ENCODE data around the gene DDX5. TPM values are rescaled to one million over a fixed set of nuclear protein-coding genes. Genes with fewer than 3 reads are reported as not detected.
"Not testable (repeated sequence)": the region's sequence is repeated elsewhere in the genome, so short reads cannot be mapped to it uniquely, and the experiment has no call there.

The DDX5 gene
- total and polyA plus RNA-seq, 11 donors: 183 to 521 (median 332) TPM

DNA sequence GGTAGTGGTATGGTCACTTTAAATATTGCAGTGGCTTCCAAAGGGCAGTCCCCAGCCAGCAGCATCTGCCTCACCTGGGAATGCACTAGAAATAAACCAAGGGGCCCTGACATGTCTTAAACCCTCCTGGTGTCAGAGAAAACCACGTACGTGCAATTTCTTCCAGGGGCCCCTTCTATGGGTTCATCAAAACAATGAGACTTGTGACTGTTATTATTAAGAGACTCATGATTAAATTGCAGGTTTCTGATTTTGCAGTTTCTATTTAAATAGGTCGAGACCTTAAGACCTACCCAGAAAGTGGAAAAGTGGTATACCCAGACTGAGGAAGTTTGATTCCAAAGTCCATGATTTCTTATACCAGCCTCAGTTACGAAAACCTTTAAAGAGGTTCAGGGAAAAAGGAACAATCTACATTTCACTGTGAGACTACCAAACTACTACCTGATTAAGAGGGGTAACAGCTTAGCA, 8.5 kb downstream of the DDX5 start:
- Histone ChIP-seq H3K9me3 (no peaks in the 10 kb centered on the region), H3K27ac (peak overlapping the region in 11 of 12 donors; percentile 73 to 91 (median 84)), H3K36me3 (peaks cover 4 to 61% (median 61%) of the 10 kb centered on the region in 9 donors), H3K27me3 (no peaks in the 10 kb centered on the region), H3K4me3 (peak overlapping the region in 10 of 12 donors; percentile 44 to 89 (median 70)), H3K4me1 (peaks cover 5 to 88% (median 56%) of the 10 kb centered on the region in 12 donors)
- ATAC-seq (no peak), DNase-seq (no peak)
- 49 to 61% (median 51%) methylated on average over 4 of the region's 4 CpGs for WGBS, 4 donors
- TF ChIP-seq, protein P1, sequence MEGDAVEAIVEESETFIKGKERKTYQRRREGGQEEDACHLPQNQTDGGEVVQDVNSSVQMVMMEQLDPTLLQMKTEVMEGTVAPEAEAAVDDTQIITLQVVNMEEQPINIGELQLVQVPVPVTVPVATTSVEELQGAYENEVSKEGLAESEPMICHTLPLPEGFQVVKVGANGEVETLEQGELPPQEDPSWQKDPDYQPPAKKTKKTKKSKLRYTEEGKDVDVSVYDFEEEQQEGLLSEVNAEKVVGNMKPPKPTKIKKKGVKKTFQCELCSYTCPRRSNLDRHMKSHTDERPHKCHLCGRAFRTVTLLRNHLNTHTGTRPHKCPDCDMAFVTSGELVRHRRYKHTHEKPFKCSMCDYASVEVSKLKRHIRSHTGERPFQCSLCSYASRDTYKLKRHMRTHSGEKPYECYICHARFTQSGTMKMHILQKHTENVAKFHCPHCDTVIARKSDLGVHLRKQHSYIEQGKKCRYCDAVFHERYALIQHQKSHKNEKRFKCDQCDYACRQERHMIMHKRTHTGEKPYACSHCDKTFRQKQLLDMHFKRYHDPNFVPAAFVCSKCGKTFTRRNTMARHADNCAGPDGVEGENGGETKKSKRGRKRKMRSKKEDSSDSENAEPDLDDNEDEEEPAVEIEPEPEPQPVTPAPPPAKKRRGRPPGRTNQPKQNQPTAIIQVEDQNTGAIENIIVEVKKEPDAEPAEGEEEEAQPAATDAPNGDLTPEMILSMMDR (IDR thresholded peaks at IDR 0.05): no peak
- TF ChIP-seq POLR2A (IDR thresholded peaks at IDR 0.05): no peak
- intact Hi-C loops (cut with DNase I): loop anchor here in 5 of 10 donors (5.0 to 10.0 kb wide), 3 partner anchors 75 to 193 kb away; no protein-coding TSS in a partner anchor

DNA sequence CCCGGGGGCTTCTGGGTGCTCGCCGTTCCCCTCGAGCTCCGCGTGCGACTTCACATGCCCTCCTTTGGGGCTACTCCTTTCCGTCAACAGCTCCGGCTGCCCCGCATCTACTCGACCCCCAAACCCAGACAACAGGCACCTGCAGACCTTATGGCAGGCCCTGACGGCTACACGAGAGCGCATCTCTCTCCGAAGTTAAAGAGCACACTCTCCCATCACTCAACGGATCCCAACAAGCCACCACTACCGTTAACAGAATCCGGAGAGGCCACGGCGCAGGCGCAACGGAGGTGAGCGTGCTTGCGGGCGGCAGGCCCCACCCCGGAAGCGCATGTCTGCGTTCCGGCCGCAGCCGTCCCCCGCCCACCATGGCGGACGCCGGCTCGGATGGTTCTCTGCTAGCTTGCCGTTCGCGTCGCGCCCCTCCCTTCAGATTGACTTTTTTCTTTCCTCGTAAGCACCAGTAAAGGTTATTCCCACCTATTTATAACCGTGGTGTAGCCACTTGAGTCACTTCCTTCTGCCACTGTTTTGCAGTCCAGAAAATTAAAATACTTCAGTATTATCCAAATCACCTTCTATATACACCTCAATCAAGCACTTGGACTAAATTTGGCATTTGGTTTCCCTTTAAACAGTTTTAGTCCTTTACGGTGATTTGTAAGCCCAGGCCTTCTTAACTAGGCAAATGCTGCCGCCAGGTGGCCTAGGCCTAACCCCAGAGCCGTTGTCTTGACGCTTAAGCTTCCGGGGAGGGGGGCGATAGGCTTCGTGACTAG, 9.1 kb downstream of the DDX5 start, which contains the start of gene POLG2:
TSS of gene POLG2 (minus strand) at position 269 of the 779 bp plus-strand sequence. CDS start at position 183, 86 bp downstream.
- DNase-seq (peak; percentile 92 to 97 (median 95)), ATAC-seq (peak; percentile 93 to 98 (median 96))
- WGBS, 4 donors: 0 to 1% (median 1%) methylated on average over 35 to 50 of the region's 50 CpGs
- Histone ChIP-seq H3K9me3 (no peaks in the 10 kb centered on the region), H3K4me3 (peak within 1 kb of the TSS; percentile 44 to 89 (median 68)), H3K27ac (peak within 1 kb of the TSS; percentile 42 to 91 (median 83)), H3K4me1 (peaks cover 2 to 88% (median 50%) of the 10 kb centered on the region in 12 donors), H3K27me3 (no peaks in the 10 kb centered on the region), H3K36me3 (peaks cover 4 to 61% (median 61%) of the 10 kb centered on the region in 9 donors)
- peak in 1 of 2 donors; percentile 63 for TF ChIP-seq POLR2A (IDR thresholded peaks at IDR 0.05)
- TF ChIP-seq, protein P1 (IDR thresholded peaks at IDR 0.05): peak in 11 of 12 donors; percentile 12 to 54 (median 32)
- intact Hi-C loops (cut with DNase I): loop anchor here in 5 of 10 donors (5.0 to 10.0 kb wide), 3 partner anchors 75 to 192 kb away; no protein-coding TSS in a partner anchor

DNA sequence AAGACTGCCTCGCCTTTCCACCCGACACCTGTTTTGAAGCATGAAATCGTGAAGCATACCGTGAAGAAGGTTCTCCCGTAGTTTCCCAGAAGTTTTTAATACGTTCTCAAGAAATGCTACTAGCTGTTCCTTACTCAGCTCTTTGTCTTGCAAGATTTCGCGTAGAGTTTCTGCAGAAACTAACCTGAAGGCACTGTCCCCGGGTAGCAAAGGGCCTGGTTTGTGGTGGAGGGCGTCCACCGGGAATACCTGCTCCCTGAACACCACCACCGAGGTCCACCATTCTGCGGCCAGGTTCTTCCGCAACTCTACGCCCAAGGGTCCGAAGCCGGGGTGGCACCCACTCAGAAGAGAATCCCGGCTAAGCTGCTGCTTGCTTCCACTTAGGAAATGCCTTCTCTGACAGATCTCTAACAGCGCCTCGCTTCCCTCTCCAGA, 9.7 kb downstream of the DDX5 start:
- intact Hi-C loops (cut with DNase I): loop anchor here in 5 of 10 donors (5.0 to 10.0 kb wide), 3 partner anchors 74 to 192 kb away; no protein-coding TSS in a partner anchor
- H3K9me3 ChIP-seq: no peaks in the 10 kb centered on the region
- 0 to 2% (median 1%) methylated on average over 13 to 20 of the region's 20 CpGs for whole genome bisulfite sequencing, 4 donors
- ATAC-seq (no peak), DNase-seq (peak in 1 of 5 donors; percentile 32)
- H3K4me3 ChIP-seq: peak overlapping the region; percentile 44 to 89 (median 68)
- TF ChIP-seq, protein P1 (IDR thresholded peaks at IDR 0.05): no peak
- no peak for TF ChIP-seq POLR2A (IDR thresholded peaks at IDR 0.05)
- no peaks in the 10 kb centered on the region for H3K27me3 ChIP-seq
- peak overlapping the region in 11 of 12 donors; percentile 73 to 91 (median 84) for H3K27ac ChIP-seq
- H3K36me3 ChIP-seq: peaks cover 4 to 61% (median 58%) of the 10 kb centered on the region in 9 donors
- H3K4me1 ChIP-seq: peaks cover 2 to 84% (median 44%) of the 10 kb centered on the region in 12 donors

DNA sequence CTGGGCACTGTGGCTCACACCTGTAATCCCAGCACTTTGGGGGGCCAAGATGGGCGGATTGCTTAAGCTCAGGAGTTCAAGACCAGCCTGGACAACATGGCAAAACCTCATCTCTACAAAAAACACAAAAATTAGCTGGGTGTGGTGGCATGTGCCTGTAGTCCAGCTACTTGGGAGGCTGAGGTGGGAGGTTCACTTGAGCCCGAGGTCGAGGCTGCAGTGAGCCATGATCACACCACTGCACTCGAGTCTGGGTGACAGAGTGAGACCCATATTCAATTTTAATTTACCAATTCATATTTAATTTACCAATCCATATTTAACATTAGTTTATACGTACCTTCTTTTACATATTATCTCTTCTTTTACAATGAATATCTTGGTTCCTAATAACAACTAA, 10.8 kb downstream of the DDX5 start:
- H3K4me1 ChIP-seq: peaks cover 2 to 77% (median 41%) of the 10 kb centered on the region in 12 donors
- 90 to 97% (median 94%) methylated on average over 5 of the region's 5 CpGs for WGBS, 4 donors
- not testable (repeated sequence) for H3K27ac ChIP-seq, DNase-seq, H3K27me3 ChIP-seq, H3K9me3 ChIP-seq, ATAC-seq
- H3K4me3 ChIP-seq: peak overlapping the region in 5 of 12 donors; percentile 68 to 76 (median 69)
- peaks cover 0 to 61% (median 58%) of the 10 kb centered on the region in 9 donors for H3K36me3 ChIP-seq
- intact Hi-C loops (cut with DNase I): loop anchor here in 5 of 10 donors (5.0 to 10.0 kb wide), 3 partner anchors 73 to 190 kb away; no protein-coding TSS in a partner anchor

Data from heart left ventricle (tissue), 16 donors.